GM08714 (cell line): ENCODE measurements around the gene RAF1.
"Not testable (repeated sequence)": the region's sequence is repeated elsewhere in the genome, so short reads cannot be mapped to it uniquely, and the experiment has no call there.

Experiments
- H3K4me3 ChIP-seq: fragments of 200-500 bp; sonication (Bioruptor generic); 2 replicates; pipeline ENCODE4 v1.5.1; 2014; ENCODE audit warnings: mild to moderate bottlenecking, low read length, inconsistent platforms
- ZNF274 ChIP-seq: IDR thresholded peaks from 2 replicates; pipeline ENCODE4 v1.6.1; 2012; ENCODE audit warnings: mild to moderate bottlenecking, low read depth, low read length

RAF1 gene

DNA sequence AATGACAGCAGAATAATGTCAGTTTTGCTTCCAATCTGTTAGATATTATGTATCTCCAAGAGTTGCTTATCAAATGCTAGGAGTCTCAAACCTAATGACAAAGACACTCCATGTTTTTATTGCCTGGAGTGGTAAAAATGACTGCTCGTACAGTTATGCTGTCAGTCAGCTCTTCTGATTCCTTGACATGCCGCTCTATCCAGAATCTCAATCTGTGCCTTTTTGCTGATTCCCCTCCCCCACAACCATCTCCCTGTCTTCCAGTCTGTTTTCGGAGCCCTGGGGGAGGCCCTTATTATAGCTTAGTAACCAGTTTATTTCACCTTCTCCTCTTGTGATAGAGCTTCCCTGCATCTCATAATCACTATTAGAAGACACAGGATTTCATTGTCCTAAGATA is 104.4 kb downstream of the RAF1 start:
- TF ChIP-seq ZNF274, result no peak
- H3K4me3 ChIP-seq, result no peak overlapping the region; the same call in 1 of the 2 replicates

DNA sequence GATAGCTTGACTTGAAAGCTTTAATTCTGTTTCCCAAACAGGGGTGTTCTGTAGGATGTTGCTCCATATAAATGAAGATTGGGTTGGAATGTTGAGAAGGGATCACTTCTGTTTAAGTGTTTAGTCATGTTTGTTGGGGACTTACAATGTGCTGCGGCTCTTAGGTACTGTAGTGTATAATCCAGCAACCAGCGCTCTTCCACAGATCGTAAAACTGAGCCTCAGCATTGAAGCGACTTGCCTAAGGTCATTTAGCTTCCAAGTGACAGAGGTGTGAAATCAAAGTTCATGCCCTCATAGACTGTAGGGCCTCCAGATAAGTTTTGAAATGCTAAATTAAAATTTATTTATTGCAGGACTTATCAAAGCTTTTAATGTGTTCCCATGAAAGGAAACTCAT is 105.2 kb downstream of the RAF1 start:
- no peak for TF ChIP-seq ZNF274

DNA sequence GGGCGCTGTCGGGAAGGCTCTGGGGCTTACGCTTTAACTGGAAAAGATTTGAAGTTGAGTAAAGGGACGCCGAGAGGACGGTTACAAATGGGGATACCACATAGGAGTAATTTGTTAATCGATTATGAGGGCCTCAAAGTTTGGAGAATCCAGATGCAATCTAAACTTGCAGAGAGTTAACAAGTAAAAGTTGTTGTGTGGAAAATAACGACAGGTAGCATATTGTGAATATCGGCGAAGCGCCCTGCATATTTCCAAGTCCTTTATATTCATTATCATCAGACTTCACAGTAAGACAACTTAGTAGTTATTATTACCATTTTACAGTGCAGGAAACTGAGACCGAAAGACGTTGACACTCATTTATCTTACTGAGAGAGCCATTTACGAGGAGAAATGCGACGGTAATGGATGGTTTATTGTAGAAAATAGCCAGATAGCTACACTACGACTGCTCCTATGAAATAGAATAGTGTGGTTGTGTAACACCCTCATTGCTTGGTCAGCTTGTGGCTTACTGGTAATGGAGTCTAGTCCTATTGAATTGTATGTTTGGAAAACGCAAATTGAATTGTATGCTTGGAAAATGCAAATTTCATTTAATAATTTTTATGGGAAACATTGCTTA is 106.3 kb downstream of the RAF1 start:
- H3K4me3 ChIP-seq, result peak overlapping the region; percentile 91
- no peak for TF ChIP-seq ZNF274

More for the DNA sequence above, 105.2 kb downstream of the RAF1 start:
- no peak overlapping the region; the same call in 1 of the 2 replicates for H3K4me3 ChIP-seq

DNA sequence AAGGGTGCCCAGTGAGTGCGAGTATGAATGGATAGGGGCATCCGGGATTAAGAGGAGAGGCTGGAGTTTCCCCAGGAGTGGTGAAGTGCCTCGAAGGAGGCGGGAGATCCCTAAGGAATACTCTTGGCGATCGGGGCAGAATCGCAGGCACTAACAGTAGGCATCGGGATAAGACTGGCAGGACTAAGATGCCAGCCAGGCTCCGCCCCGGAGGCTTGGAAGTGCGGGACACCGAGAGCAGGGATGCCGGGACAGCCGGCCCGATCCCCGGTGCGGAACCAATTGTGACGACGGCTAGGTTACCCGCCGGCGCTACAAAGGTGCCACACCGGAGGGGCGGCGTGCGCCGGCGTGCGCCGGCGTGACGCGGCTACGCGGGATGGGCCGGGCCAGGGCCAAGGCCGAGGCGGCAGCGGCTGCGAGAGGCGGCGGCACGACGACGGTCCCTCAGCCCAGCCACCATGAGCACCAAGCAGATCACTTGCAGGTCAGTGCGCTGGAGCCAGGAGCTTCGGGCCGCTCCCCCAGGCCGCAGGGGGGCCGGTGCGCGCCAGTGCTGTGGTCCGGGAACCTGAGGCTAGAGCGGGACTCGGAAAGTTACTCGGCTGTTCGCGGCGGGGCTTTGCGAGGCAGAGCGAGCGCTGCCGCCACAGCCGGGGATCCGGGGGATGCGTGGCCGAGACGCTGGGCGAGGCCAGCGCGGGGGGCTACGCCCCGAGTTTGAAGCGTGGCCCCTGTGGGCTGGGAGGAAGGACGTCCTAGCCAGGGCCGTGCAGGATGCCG is 107.0 kb downstream of the RAF1 start, which contains the start of gene MKRN2:
MKRN2 (plus strand) TSS at position 398 of the 783 bp plus-strand sequence; CDS start at position 462, 64 bp downstream.
- no peak for TF ChIP-seq ZNF274
- H3K4me3 ChIP-seq, result peak within 1 kb of the TSS; percentile 91

DNA sequence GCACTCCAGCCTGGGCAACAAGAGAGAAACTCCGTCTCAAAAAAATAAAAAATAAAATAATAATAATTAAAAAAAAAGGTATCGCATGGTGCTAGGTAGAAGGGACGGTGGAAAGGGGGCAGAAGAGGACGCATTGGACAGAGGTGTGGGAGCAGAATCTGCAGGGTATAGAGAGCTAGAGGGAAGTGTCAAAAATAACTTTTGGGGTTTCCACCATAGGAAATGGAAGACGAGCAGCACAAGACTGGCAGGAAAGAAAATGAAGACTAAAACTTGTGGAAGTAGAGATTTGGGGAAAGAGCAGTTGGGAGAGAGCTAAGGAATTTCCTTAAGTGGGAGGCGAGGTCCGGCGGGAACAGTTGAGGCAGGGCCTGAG is 107.6 kb downstream of the RAF1 start:
- no peak for TF ChIP-seq ZNF274
- peak overlapping the region; percentile 91 for H3K4me3 ChIP-seq

DNA sequence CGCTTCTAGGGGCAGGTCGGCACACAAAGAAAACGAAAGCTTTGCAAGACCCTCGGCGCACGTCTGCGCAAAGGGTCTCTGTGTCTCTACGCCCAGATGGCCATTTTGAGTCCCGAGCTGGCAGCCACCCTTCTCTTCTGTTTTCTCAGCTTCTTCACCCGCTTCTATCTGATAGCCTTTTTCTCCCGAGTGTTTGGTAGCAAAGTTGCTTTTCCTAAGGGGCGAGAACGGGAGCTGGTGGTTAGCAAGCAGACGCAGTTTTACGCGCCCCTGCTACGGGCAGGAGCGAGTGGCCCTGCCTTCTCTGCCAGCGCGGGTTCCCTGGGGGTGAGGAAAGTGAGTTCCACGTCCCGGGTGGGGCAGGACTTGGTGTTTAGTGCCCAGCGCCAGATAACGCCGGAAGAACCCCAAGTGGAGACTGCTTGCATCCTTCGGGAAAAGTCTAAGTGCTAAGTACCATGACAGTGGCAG is 110.0 kb downstream of the RAF1 start:
- H3K4me3 ChIP-seq, result peak overlapping the region; percentile 72
- TF ChIP-seq ZNF274, result no peak

DNA sequence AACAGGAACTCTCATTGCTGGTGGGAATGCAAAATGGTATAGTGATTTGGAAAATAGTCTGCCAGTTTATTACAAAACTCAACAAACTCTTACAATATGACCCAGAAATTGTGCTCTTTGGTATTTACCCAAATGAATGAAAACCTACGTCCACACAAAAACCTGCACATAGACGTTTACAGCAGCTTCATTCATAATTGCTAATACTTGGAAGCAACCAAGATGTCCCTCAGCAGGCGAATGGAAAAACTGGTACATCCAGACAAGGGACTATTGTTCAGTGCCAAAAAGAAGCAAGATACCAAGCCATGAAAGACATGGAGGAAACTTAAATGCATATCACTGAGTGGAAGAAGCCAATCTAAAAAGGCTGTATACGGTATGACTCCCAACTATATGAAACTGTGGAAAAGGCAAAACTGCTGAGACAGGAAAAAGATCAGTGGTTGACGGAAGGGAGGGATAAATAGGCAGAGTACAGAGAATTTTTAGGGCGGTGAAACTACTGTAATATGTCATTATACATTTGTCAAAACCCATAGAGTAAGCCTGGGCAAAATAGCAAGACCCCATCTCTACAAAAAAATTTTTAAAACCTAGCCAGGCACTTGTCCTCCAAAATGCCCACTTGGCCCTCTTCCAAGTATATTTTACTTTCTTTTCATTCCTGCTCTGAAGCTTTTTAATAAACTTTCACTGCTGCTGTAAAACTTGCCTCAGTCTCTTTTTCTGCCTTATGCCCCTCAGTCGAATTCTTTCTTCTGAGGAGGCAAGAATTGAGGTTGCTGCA is 113.8 kb downstream of the RAF1 start:
- H3K4me3 ChIP-seq, result no peak overlapping the region
- no peak for TF ChIP-seq ZNF274

DNA sequence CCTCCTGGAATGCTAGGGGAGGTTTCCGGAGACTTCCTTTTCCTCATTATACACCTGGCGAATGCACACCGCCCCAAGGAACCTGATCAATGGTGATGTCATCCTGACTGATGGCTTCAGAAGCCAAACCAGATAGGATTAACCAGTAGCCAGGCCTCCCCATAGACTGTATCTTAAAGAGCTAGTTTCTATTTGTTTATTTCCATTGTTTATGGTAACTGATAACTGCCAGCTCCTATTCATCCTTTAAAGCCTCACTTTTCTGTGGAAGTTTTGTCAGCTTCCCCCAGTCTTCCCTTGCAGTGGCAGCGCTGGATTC is 118.5 kb downstream of the RAF1 start, which contains the start of gene MKRN2OS:
MKRN2OS (minus strand) TSS at position 27 of the 319 bp plus-strand sequence. CDS start 35 bp downstream, outside the sequence.
- H3K4me3 ChIP-seq, result no peak within 1 kb of the TSS
- no peak for TF ChIP-seq ZNF274

DNA sequence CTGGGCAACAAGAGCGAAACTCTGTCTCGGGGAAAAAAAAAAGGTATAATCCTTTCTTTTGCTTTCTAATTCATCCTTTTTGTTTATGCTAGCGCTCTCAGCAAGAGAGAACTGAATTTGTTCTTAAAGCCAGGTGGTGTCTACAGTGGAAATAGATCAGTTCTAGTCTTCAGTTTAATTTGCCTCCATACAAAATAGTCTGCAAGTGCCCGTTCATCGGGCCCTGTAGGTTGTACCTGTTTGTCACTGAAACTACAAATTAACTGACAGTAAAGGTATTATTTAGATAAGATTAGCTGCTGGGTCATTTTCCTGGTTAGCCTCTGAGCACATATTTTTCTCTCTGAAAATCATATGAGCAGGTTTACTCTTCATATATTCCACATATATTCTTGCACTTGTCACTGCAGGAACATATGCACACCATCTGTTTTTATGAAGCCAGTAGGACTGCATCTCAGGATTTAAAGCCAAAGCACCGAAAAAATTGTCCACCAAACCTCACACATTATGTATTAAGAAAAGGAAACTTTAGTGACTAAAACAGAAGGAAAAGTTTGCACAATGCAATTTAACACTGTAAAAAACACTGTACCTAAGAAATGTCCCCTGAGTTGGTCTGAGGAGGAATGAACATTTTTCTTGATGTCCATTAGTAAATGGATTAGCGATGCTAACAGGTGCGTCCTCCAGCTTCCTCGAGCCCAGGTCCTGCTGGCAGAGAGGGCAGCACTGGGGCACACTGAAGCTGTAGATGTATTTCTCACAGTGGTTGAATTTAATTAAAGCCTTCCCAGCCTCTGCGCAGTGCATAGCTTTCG is 119.1 kb downstream of the RAF1 start:
- no peak for TF ChIP-seq ZNF274
- no peak overlapping the region for H3K4me3 ChIP-seq

DNA sequence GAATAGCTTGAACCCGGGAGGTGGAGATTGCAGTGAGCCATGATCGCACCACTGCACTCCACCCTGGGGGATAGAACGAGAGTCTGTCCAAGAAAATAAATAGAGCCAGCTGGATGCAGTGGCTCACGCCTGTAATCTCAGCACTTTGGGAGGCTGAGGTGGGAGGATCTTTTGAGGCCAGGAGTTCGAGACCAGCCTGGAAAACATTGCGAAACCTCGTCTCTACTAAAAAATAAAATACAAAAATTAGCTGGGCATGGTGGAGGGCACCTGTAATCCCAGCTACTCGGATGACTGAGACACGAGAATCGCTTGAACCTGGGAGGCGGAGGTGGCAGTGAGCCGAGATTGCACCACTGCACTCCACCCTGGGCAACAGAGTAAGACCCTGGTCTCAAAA is 120.4 kb downstream of the RAF1 start:
- H3K4me3 ChIP-seq, result not testable (repeated sequence)

DNA sequence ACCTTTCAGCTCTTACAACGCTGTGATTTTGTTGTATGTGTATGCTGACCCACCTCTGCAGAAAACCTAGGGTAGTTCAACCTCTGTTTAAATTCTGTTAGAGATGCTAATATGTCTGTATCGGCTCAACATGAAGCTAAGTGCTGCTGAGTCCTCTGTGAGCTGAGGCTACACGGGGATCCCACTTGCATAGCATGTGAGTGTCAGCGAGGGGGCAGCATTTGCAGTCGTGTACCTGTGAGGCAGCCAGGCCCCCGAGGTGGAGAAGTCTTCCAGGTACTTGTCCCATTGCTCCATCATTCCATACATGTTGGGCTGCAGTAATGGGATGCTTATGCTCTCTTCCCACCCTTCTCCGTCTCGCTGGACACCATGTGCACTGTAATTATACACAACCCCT is 122.3 kb downstream of the RAF1 start:
- TF ChIP-seq ZNF274, result no peak
- H3K4me3 ChIP-seq, result no peak overlapping the region

DNA sequence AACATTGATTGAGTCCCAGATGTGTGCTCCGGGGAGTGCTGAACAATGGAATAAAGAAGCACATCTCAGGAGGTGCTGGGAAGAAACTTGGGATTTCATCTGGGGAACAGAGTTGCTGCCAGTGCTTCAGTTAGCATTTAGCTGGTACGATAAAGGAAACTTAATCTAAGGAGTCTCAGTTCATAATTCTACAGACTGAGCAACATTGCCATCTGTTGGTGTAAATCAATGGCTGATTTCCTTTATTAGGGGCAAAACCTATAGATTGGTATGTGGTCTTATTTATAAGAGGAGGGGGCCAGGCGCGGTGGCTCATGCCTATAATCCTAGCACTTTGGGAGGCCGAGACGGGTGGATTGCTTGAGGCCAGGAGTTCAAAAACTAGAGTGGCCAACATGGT is 127.5 kb downstream of the RAF1 start:
- no peak overlapping the region for H3K4me3 ChIP-seq
- no peak for TF ChIP-seq ZNF274
